H1 (cell line): ENCODE data around the gene CROT. TPM values are rescaled to one million over a fixed set of nuclear protein-coding genes. Genes with fewer than 3 reads are reported as not detected.

ENCODE experiments used
- HDAC6 ChIP-seq: IDR thresholded peaks from one replicate; pipeline ENCODE4 v1.7.1; 2012; ENCODE audit warnings: low read depth, mild to moderate bottlenecking, inconsistent platforms, low read length, moderate library complexity
- JUN ChIP-seq: IDR thresholded peaks from 2 replicates; pipeline ENCODE4 v1.6.1; 2011; ENCODE audit warnings: low read depth, mild to moderate bottlenecking, improper control_type of control experiment, low read length
- polyA plus RNA-seq, 7 experiments: library from polyadenylated mRNA; depleted of rRNA in 3 of 7; stranded (reverse) in 5 of 7; unstranded in 2 of 7; fragments of >200 nt in 5 of 7; fragments of 200-250 nt in 2 of 7; gene quantifications; 1 replicate in 5 of 7; 2 replicates in 1 of 7; 4 replicates in 1 of 7; pipeline versions ENCODE4 v1.2.1 to v1.2.3, GENCODE V29; 2011 to 2013; ENCODE audit warnings: missing spikeins in 2 of 7, mixed read lengths in 2 of 7
- total RNA-seq: library from RNA; stranded (reverse); fragmentation: NEBNext Ultra II Directional; extraction: Animal tissue kit (Norgen Biotek cat#: 25700); gene quantifications from 2 replicates; pipeline ENCODE4 v1.2.1, GENCODE V29; 2021

CROT gene
- total and polyA plus RNA-seq, 2 of the 8 experiments (the other 6 are each of a cell fraction or from before 2014, with no cell fraction given), result 2.2 to 5.6 TPM

DNA sequence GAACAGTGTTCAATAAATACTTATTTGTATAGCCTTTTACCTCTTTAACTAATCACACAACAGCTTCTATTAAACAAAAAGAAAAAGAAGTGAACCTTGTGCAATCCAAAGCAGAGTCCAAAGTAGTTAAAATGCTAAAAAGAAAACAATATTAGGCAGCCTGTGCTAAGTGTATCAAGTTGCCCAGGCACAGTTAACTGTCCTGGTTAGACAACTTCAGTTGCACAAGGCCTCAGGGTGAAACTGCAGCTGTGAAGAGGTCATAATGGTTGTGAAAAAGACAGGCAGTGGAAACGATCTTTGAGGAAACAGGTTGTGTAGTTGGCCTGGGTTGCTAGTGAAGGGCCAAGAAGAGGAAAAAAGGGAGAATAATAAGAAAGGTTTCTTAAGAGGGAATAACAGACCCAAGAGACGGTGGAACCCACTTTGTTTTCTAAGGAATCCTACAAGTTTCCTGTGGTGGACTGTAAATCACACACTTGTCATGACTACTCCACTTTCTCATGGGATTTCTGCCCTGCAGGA, 6.0 kb upstream of the CROT start (continued):
- TF ChIP-seq HDAC6 (no peak), JUN (no peak)
